Neural progenitor cell (in vitro differentiated cells): ENCODE measurements around the gene RBM19. TPM values are rescaled to one million over a fixed set of nuclear protein-coding genes. Genes with fewer than 3 reads are reported as not detected.
A peak's percentile ranks its signal among the peaks of the same experiment; 100 is the strongest.

Experiments
- DNase-seq: peaks from one replicate; pipeline ENCODE4 v3.0.0-alpha.2; 2016; ENCODE audit warnings: low spot score
- H2AFZ ChIP-seq: fragments of 200-600 bp; sonication (generic); replicated peaks from 2 replicates; pipeline ENCODE4 v1.6.1; 2016; ENCODE audit warnings: antibody characterized with exemption
- H3F3A ChIP-seq: fragments of 200-600 bp; sonication (generic); 2 replicates; pipeline ENCODE4 v1.6.1; 2016; ENCODE audit warnings: antibody characterized with exemption, low read depth
- H3K27ac ChIP-seq: fragments of 200-600 bp; sonication (generic); 2 replicates; pipeline ENCODE4 v1.5.1; 2016; ENCODE audit warnings: mild to moderate bottlenecking
- H3K27me3 ChIP-seq: fragments of 200-600 bp; sonication (generic); 2 replicates; pipeline ENCODE4 v1.6.1; 2016; ENCODE audit warnings: mild to moderate bottlenecking, moderate library complexity
- H3K36me3 ChIP-seq: fragments of 200-600 bp; sonication (generic); 2 replicates; pipeline ENCODE4 v1.5.1; 2016
- H3K4me1 ChIP-seq: fragments of 200-600 bp; sonication (generic); 2 replicates; pipeline ENCODE4 v1.6.1; 2016; ENCODE audit warnings: mixed run types
- H3K4me2 ChIP-seq: fragments of 200-600 bp; sonication (generic); 2 replicates; pipeline ENCODE4 v1.6.1; 2016
- H3K4me3 ChIP-seq: fragments of 200-600 bp; sonication (generic); 2 replicates; pipeline ENCODE4 v1.5.1; 2016
- H3K79me2 ChIP-seq: fragments of 200-600 bp; sonication (generic); 2 replicates; pipeline ENCODE4 v1.6.1; 2016; ENCODE audit warnings: low read depth
- H3K9ac ChIP-seq: fragments of 200-600 bp; sonication (generic); 2 replicates; pipeline ENCODE4 v1.6.1; 2016
- H3K9me3 ChIP-seq: fragments of 200-600 bp; sonication (generic); 2 replicates; pipeline ENCODE4 v1.5.1; 2016; ENCODE audit warnings: low read depth
- H4K20me1 ChIP-seq: fragments of 200-600 bp; sonication (generic); 2 replicates; pipeline ENCODE4 v1.6.1; 2016; ENCODE audit warnings: low read depth
- H3K27ac Mint-ChIP-seq: 3 replicates; pipeline ENCODE4 v1.8.0; 2021; ENCODE audit warnings: mixed read lengths
- H3K27me3 Mint-ChIP-seq: 2 replicates; pipeline ENCODE4 v1.8.0; 2022; ENCODE audit warnings: low read depth, mild to moderate bottlenecking, inconsistent platforms, moderate library complexity, mixed read lengths; ENCODE audit not compliant: insufficient read depth
- H3K36me3 Mint-ChIP-seq: 3 replicates; pipeline ENCODE4 v1.8.0; 2021; ENCODE audit warnings: mixed read lengths
- H3K4me1 Mint-ChIP-seq: 3 replicates; pipeline ENCODE4 v1.8.0; 2021; ENCODE audit warnings: mixed read lengths
- H3K4me3 Mint-ChIP-seq: 3 replicates; pipeline ENCODE4 v1.8.0; 2021; ENCODE audit warnings: mild to moderate bottlenecking, moderate library complexity, mixed read lengths
- H3K9me3 Mint-ChIP-seq: 3 replicates; pipeline ENCODE4 v1.8.0; 2020; ENCODE audit warnings: mixed read lengths
- CTCF ChIP-seq: fragments of 200-600 bp; sonication (generic); IDR thresholded peaks from 2 replicates; pipeline ENCODE4 v1.5.1; 2017; ENCODE audit warnings: antibody characterized with exemption, mild to moderate bottlenecking
- EZH2 ChIP-seq: fragments of 200-600 bp; sonication (generic); IDR thresholded peaks from 2 replicates; pipeline ENCODE4 v1.6.1; 2017; ENCODE audit warnings: antibody characterized with exemption, mild to moderate bottlenecking, moderate library complexity
- EZH2phosphoT487 ChIP-seq: fragments of 200-600 bp; sonication (generic); IDR thresholded peaks from 2 replicates; pipeline ENCODE4 v1.6.1; 2017; ENCODE audit warnings: antibody characterized with exemption
- total RNA-seq: library from RNA; depleted of rRNA; stranded (reverse); fragments of >200 nt; gene quantifications from 2 replicates; pipeline ENCODE4 v1.2.3, GENCODE V29; 2015; ENCODE audit warnings: low replicate concordance

RBM19 gene
- total RNA-seq, 1 donor from 2014 or later: 23.5 TPM

- Histone ChIP-seq H3K9ac (no peak overlapping the region), H3K79me2 (no peaks in the 10 kb centered on the region), H4K20me1 (peaks cover 5% of the 10 kb centered on the region), H3K4me2 (no peak overlapping the region), H3K27me3 (no peaks in the 10 kb centered on the region), H3F3A (peaks cover 3% of the 10 kb centered on the region), H2AFZ (no peak overlapping the region), H3K9me3 (no peaks in the 10 kb centered on the region), H3K4me1 (peaks cover 30% of the 10 kb centered on the region), H3K27ac (no peak overlapping the region), H3K4me3 (no peak overlapping the region), H3K36me3 (no peaks in the 10 kb centered on the region)
- H3K36me3 Mint-ChIP-seq: no peaks in the 10 kb centered on the region
- no peak overlapping the region for H3K27ac Mint-ChIP-seq
- H3K4me3 Mint-ChIP-seq: no peak overlapping the region
- DNase-seq: no peak
- no peaks in the 10 kb centered on the region for H3K9me3 Mint-ChIP-seq
- TF ChIP-seq CTCF: no peak
- no peak for TF ChIP-seq EZH2
- TF ChIP-seq EZH2phosphoT487: no peak
- H3K4me1 Mint-ChIP-seq: peaks cover 38% of the 10 kb centered on the region
- peaks cover 2% of the 10 kb centered on the region for H3K27me3 Mint-ChIP-seq
Measured at GRCh38 chr12:113911971-113912759, 54.0 kb downstream of the RBM19 start.

- Mint-ChIP-seq H3K36me3 (peaks cover 2% of the 10 kb centered on the region), H3K27me3 (peaks cover 2% of the 10 kb centered on the region), H3K4me3 (no peak overlapping the region), H3K27ac (peak overlapping the region; percentile 30), H3K4me1 (peaks cover 38% of the 10 kb centered on the region), H3K9me3 (no peaks in the 10 kb centered on the region)
- H3K9ac ChIP-seq: no peak overlapping the region
- H3K4me2 ChIP-seq: no peak overlapping the region
- H3K36me3 ChIP-seq: no peaks in the 10 kb centered on the region
- H3K4me1 ChIP-seq: peaks cover 30% of the 10 kb centered on the region
- no peak overlapping the region for H3K27ac ChIP-seq
- H3K9me3 ChIP-seq: no peaks in the 10 kb centered on the region
- H2AFZ ChIP-seq: no peak overlapping the region
- TF ChIP-seq CTCF (no peak), EZH2phosphoT487 (no peak), EZH2 (no peak)
- no peak for DNase-seq
- no peak overlapping the region for H3K4me3 ChIP-seq
- H3K27me3 ChIP-seq: no peaks in the 10 kb centered on the region
- peaks cover 5% of the 10 kb centered on the region for H4K20me1 ChIP-seq
- peaks cover 3% of the 10 kb centered on the region for H3F3A ChIP-seq
- no peaks in the 10 kb centered on the region for H3K79me2 ChIP-seq
Measured at GRCh38 chr12:113910751-113911272, 55.3 kb downstream of the RBM19 start.

- Histone ChIP-seq H3F3A (peaks cover 3% of the 10 kb centered on the region), H3K9ac (no peak overlapping the region), H2AFZ (no peak overlapping the region), H3K9me3 (no peaks in the 10 kb centered on the region), H3K27me3 (no peaks in the 10 kb centered on the region), H3K4me2 (no peak overlapping the region), H3K36me3 (no peaks in the 10 kb centered on the region), H3K4me3 (no peak overlapping the region), H3K4me1 (peaks cover 30% of the 10 kb centered on the region), H3K27ac (no peak overlapping the region), H3K79me2 (no peaks in the 10 kb centered on the region), H4K20me1 (peaks cover 5% of the 10 kb centered on the region)
- Mint-ChIP-seq H3K27ac (peak overlapping the region; percentile 30), H3K4me3 (no peak overlapping the region), H3K36me3 (peaks cover 2% of the 10 kb centered on the region), H3K27me3 (peaks cover 2% of the 10 kb centered on the region), H3K9me3 (no peaks in the 10 kb centered on the region), H3K4me1 (peaks cover 38% of the 10 kb centered on the region)
- TF ChIP-seq EZH2phosphoT487: no peak
- no peak for TF ChIP-seq CTCF
- DNase-seq: no peak
Measured at GRCh38 chr12:113909776-113910420, 56.2 kb downstream of the RBM19 start.
